Activated T-cell treated with anti-CD3 and anti-CD28 coated beads, Interleukin-2, amount 50 U/mL, for 4 hours (primary cell): ENCODE data around the gene FGGY. TPM values are rescaled to one million over a fixed set of nuclear protein-coding genes. Genes with fewer than 3 reads are reported as not detected.
A peak's percentile ranks its signal among the peaks of the same experiment; 100 is the strongest.
"Not testable (repeated sequence)": the region's sequence is repeated elsewhere in the genome, so short reads cannot be mapped to it uniquely, and the experiment has no call there.

Source experiments
- ATAC-seq, 2 donors: fragments of 200-7000 bp; cut with Tn5 transposase; one replicate each; pipeline ENCODE4 v1.10.0; 2021
- DNase-seq: peaks from one replicate; pipeline ENCODE4 v3.0.0-alpha.2; 2020
- H3K27me3 Mint-ChIP-seq: one replicate; pipeline ENCODE4 v1.8.0; 2021; ENCODE audit warnings: low read depth, mixed read lengths
- H3K36me3 Mint-ChIP-seq: one replicate; pipeline ENCODE4 v1.8.0; 2022; ENCODE audit warnings: mixed read lengths; ENCODE audit not compliant: insufficient read depth
- H3K4me1 Mint-ChIP-seq: one replicate; pipeline ENCODE4 v1.8.0; 2021; ENCODE audit warnings: low read depth, mixed read lengths
- H3K4me3 Mint-ChIP-seq: one replicate; pipeline ENCODE4 v1.8.0; 2021; ENCODE audit warnings: mild to moderate bottlenecking, moderate library complexity, mixed read lengths
- H3K9me3 Mint-ChIP-seq: one replicate; pipeline ENCODE4 v1.8.0; 2021; ENCODE audit warnings: mixed read lengths
- total RNA-seq, 3 donors: library from RNA; stranded (reverse); gene quantifications; one replicate each; pipeline ENCODE4 v1.2.1, GENCODE V29; 2021

FGGY gene
- total RNA-seq, 3 donors from 2014 or later, result 2.5 to 4.8 (median 3.1) TPM

- ATAC-seq, result no peak
- Mint-ChIP-seq H3K9me3 (no peaks in the 10 kb centered on the region), H3K4me3 (no peak overlapping the region), H3K27me3 (no peaks in the 10 kb centered on the region), H3K36me3 (no peaks in the 10 kb centered on the region), H3K4me1 (peaks cover 22% of the 10 kb centered on the region)
- no peak for DNase-seq
These were observed 401.5 kb downstream of the FGGY start for GRCh38 chr1:59698386-59698785.

- DNase-seq, result peak; percentile 9
- Mint-ChIP-seq H3K9me3 (no peaks in the 10 kb centered on the region), H3K27me3 (no peaks in the 10 kb centered on the region), H3K36me3 (no peaks in the 10 kb centered on the region), H3K4me1 (peaks cover 22% of the 10 kb centered on the region), H3K4me3 (no peak overlapping the region)
- no peak for ATAC-seq
These were observed 402.4 kb downstream of the FGGY start for GRCh38 chr1:59699227-59699847.

GRCh38 chr1:59701376-59701775, 404.5 kb downstream of the FGGY start:
- no peaks in the 10 kb centered on the region for H3K36me3 Mint-ChIP-seq

GRCh38 chr1:59703226-59703917, 406.5 kb downstream of the FGGY start:
- Mint-ChIP-seq H3K36me3 (no peaks in the 10 kb centered on the region), H3K27me3 (no peaks in the 10 kb centered on the region), H3K4me3 (no peak overlapping the region), H3K4me1 (peaks cover 4% of the 10 kb centered on the region), H3K9me3 (no peaks in the 10 kb centered on the region)
- ATAC-seq (no peak), DNase-seq (no peak)

More at GRCh38 chr1:59701376-59701775, 404.5 kb downstream of the FGGY start:
- Mint-ChIP-seq H3K4me1 (peaks cover 22% of the 10 kb centered on the region), H3K27me3 (no peaks in the 10 kb centered on the region), H3K4me3 (no peak overlapping the region), H3K9me3 (no peaks in the 10 kb centered on the region)
- DNase-seq (no peak), ATAC-seq (no peak)

- no peaks in the 10 kb centered on the region for H3K9me3 Mint-ChIP-seq
These were observed 407.1 kb downstream of the FGGY start for GRCh38 chr1:59703918-59704378.

GRCh38 chr1:59704716-59705115, 407.8 kb downstream of the FGGY start:
- Mint-ChIP-seq H3K4me3 (no peak overlapping the region), H3K27me3 (no peaks in the 10 kb centered on the region), H3K36me3 (no peaks in the 10 kb centered on the region), H3K9me3 (no peaks in the 10 kb centered on the region), H3K4me1 (no peaks in the 10 kb centered on the region)
- DNase-seq, result no peak
- no peak for ATAC-seq

More at GRCh38 chr1:59703918-59704378, 407.1 kb downstream of the FGGY start:
- DNase-seq, result no peak
- Mint-ChIP-seq H3K4me3 (no peak overlapping the region), H3K27me3 (no peaks in the 10 kb centered on the region), H3K36me3 (no peaks in the 10 kb centered on the region), H3K4me1 (peaks cover 2% of the 10 kb centered on the region)
- ATAC-seq, result no peak

- no peak for ATAC-seq
- no peaks in the 10 kb centered on the region for H3K36me3 Mint-ChIP-seq
- H3K9me3 Mint-ChIP-seq, result no peaks in the 10 kb centered on the region
- no peaks in the 10 kb centered on the region for H3K4me1 Mint-ChIP-seq
- H3K4me3 Mint-ChIP-seq, result no peak overlapping the region
- no peak for DNase-seq
- no peaks in the 10 kb centered on the region for H3K27me3 Mint-ChIP-seq
These were observed 408.8 kb downstream of the FGGY start for GRCh38 chr1:59705466-59706302.

- ATAC-seq, result no peak
- Mint-ChIP-seq H3K36me3 (no peaks in the 10 kb centered on the region), H3K4me1 (no peaks in the 10 kb centered on the region), H3K4me3 (no peak overlapping the region), H3K9me3 (no peaks in the 10 kb centered on the region), H3K27me3 (no peaks in the 10 kb centered on the region)
- DNase-seq, result no peak
These were observed 409.4 kb downstream of the FGGY start for GRCh38 chr1:59706303-59706599.

- DNase-seq (no peak), ATAC-seq (no peak)
- H3K4me1 Mint-ChIP-seq, result no peaks in the 10 kb centered on the region
- no peaks in the 10 kb centered on the region for H3K27me3 Mint-ChIP-seq
- no peaks in the 10 kb centered on the region for H3K9me3 Mint-ChIP-seq
- no peak overlapping the region for H3K4me3 Mint-ChIP-seq
- H3K36me3 Mint-ChIP-seq, result no peaks in the 10 kb centered on the region
These were observed 410.4 kb downstream of the FGGY start for GRCh38 chr1:59707178-59707791.

- H3K27me3 Mint-ChIP-seq, result no peaks in the 10 kb centered on the region
- ATAC-seq, result no peak
- H3K9me3 Mint-ChIP-seq, result no peaks in the 10 kb centered on the region
- no peaks in the 10 kb centered on the region for H3K4me1 Mint-ChIP-seq
- no peaks in the 10 kb centered on the region for H3K36me3 Mint-ChIP-seq
- DNase-seq, result no peak
- no peak overlapping the region for H3K4me3 Mint-ChIP-seq
These were observed 412.4 kb downstream of the FGGY start for GRCh38 chr1:59709333-59709732.

GRCh38 chr1:59710920-59711319, 414.0 kb downstream of the FGGY start:
- not testable (repeated sequence) for H3K9me3 Mint-ChIP-seq, H3K36me3 Mint-ChIP-seq

GRCh38 chr1:59714219-59714618, 417.3 kb downstream of the FGGY start:
- Mint-ChIP-seq H3K27me3 (no peaks in the 10 kb centered on the region), H3K9me3 (no peaks in the 10 kb centered on the region), H3K4me3 (no peak overlapping the region), H3K4me1 (no peaks in the 10 kb centered on the region), H3K36me3 (no peaks in the 10 kb centered on the region)
- DNase-seq, result no peak
- ATAC-seq, result no peak

More at GRCh38 chr1:59710920-59711319, 414.0 kb downstream of the FGGY start:
- DNase-seq, ATAC-seq, H3K27me3 Mint-ChIP-seq, H3K4me1 Mint-ChIP-seq, H3K4me3 Mint-ChIP-seq: not testable (repeated sequence)

- no peaks in the 10 kb centered on the region for H3K27me3 Mint-ChIP-seq
- no peaks in the 10 kb centered on the region for H3K9me3 Mint-ChIP-seq
- ATAC-seq, result no peak
- no peaks in the 10 kb centered on the region for H3K4me1 Mint-ChIP-seq
- no peaks in the 10 kb centered on the region for H3K36me3 Mint-ChIP-seq
- no peak overlapping the region for H3K4me3 Mint-ChIP-seq
- DNase-seq, result no peak
These were observed 418.1 kb downstream of the FGGY start for GRCh38 chr1:59714966-59715365.

GRCh38 chr1:59716832-59717231, 419.9 kb downstream of the FGGY start:
- no peaks in the 10 kb centered on the region for H3K9me3 Mint-ChIP-seq
- H3K4me1 Mint-ChIP-seq, result no peaks in the 10 kb centered on the region
- no peak overlapping the region for H3K4me3 Mint-ChIP-seq
- no peaks in the 10 kb centered on the region for H3K27me3 Mint-ChIP-seq
- ATAC-seq, result no peak
- H3K36me3 Mint-ChIP-seq, result no peaks in the 10 kb centered on the region
- DNase-seq, result no peak
